Fibroblast of skin of abdomen (primary cell): Measurements from ENCODE around the gene YLPM1. TPM values are rescaled to one million over a fixed set of nuclear protein-coding genes. Genes with fewer than 3 reads are reported as not detected.
"Not testable (repeated sequence)": the region's sequence is repeated elsewhere in the genome, so short reads cannot be mapped to it uniquely, and the experiment has no call there.

Experiments used
- DNase-seq: peaks from one replicate; pipeline ENCODE4 v3.0.0-alpha.2; 2013
- polyA plus RNA-seq, 2 experiments: library from polyadenylated mRNA; unstranded; fragments of 120-200 nt; gene quantifications; one replicate each; pipeline ENCODE4 v1.2.1, GENCODE V29; 2013; ENCODE audit not compliant: insufficient read length in 2 of 2

YLPM1 gene
- 53.9 TPM for polyA plus RNA-seq (2013, experiment 1 of 2; ENCODE audit: insufficient read length)
- 53.4 TPM for polyA plus RNA-seq (2013, experiment 2 of 2; ENCODE audit: insufficient read length)

- peak; percentile 98 for DNase-seq
Measured at GRCh38 chr14:74762917-74763802, at the start of gene YLPM1. Gene YLPM1, plus strand, starts transcription at chr14:74763316. Its CDS starts 174 bp downstream, at chr14:74763490.

- DNase-seq = no peak
Measured at GRCh38 chr14:74713395-74713735, 49.8 kb upstream of the YLPM1 start.

GRCh38 chr14:74720526-74720925, 42.6 kb upstream of the YLPM1 start:
- DNase-seq = peak; percentile 82

- DNase-seq = no peak
Measured at GRCh38 chr14:74723134-74723533, 40.0 kb upstream of the YLPM1 start.

- no peak for DNase-seq
Measured at GRCh38 chr14:74732387-74732786, 30.7 kb upstream of the YLPM1 start.

- DNase-seq = no peak
Measured at GRCh38 chr14:74733221-74733620, 29.9 kb upstream of the YLPM1 start.

GRCh38 chr14:74735125-74735524, 28.0 kb upstream of the YLPM1 start:
- no peak for DNase-seq

GRCh38 chr14:74737753-74738325, 25.3 kb upstream of the YLPM1 start:
- DNase-seq = no peak

GRCh38 chr14:74739293-74740030, 23.7 kb upstream of the YLPM1 start:
- DNase-seq = no peak

- no peak for DNase-seq
Measured at GRCh38 chr14:74747237-74747636, 15.9 kb upstream of the YLPM1 start.

- DNase-seq = no peak
Measured at GRCh38 chr14:74754157-74754556, 9.0 kb upstream of the YLPM1 start.

GRCh38 chr14:74754899-74755298, 8.2 kb upstream of the YLPM1 start:
- no peak for DNase-seq

- no peak for DNase-seq
Measured at GRCh38 chr14:74756326-74756725, 6.8 kb upstream of the YLPM1 start.

- DNase-seq = not testable (repeated sequence)
Measured at GRCh38 chr14:74758505-74758904, 4.6 kb upstream of the YLPM1 start.

GRCh38 chr14:74763803-74764531, 851 bp downstream of the YLPM1 start:
- no peak for DNase-seq

GRCh38 chr14:74765721-74766120, 2.6 kb downstream of the YLPM1 start:
- DNase-seq = no peak

GRCh38 chr14:74771399-74771798, 8.3 kb downstream of the YLPM1 start:
- DNase-seq = no peak

GRCh38 chr14:74784634-74785033, 21.5 kb downstream of the YLPM1 start:
- DNase-seq = no peak

GRCh38 chr14:74785056-74785613, 22.0 kb downstream of the YLPM1 start:
- DNase-seq = no peak

- no peak for DNase-seq
Measured at GRCh38 chr14:74786796-74787315, 23.7 kb downstream of the YLPM1 start.

GRCh38 chr14:74792249-74793039, 29.3 kb downstream of the YLPM1 start:
- no peak for DNase-seq
